Uterus (tissue), 2 donors: ENCODE results near the gene SRRM2.

ENCODE experiments used
- POLR2A ChIP-seq, 2 donors: fragments of 450-650 bp; IDR thresholded peaks; one replicate each; pipeline ENCODE4 v1.6.1; 2016; ENCODE audit warnings: antibody characterized with exemption in 2 of 2, mild to moderate bottlenecking in 1 of 2, moderate library complexity in 1 of 2
- TF ChIP-seq, protein P1 (sequence below), 4 experiments: fragments of 200-600 bp in 2 of 4; fragments of 450-650 bp in 2 of 4; sonication (generic) in 2 of 4; IDR thresholded peaks; one replicate each; pipeline ENCODE4 v1.5.1; 2016 to 2019; ENCODE audit warnings: antibody characterized with exemption in 4 of 4, mild to moderate bottlenecking in 2 of 4, moderate library complexity in 1 of 4

- TF ChIP-seq, protein P1, sequence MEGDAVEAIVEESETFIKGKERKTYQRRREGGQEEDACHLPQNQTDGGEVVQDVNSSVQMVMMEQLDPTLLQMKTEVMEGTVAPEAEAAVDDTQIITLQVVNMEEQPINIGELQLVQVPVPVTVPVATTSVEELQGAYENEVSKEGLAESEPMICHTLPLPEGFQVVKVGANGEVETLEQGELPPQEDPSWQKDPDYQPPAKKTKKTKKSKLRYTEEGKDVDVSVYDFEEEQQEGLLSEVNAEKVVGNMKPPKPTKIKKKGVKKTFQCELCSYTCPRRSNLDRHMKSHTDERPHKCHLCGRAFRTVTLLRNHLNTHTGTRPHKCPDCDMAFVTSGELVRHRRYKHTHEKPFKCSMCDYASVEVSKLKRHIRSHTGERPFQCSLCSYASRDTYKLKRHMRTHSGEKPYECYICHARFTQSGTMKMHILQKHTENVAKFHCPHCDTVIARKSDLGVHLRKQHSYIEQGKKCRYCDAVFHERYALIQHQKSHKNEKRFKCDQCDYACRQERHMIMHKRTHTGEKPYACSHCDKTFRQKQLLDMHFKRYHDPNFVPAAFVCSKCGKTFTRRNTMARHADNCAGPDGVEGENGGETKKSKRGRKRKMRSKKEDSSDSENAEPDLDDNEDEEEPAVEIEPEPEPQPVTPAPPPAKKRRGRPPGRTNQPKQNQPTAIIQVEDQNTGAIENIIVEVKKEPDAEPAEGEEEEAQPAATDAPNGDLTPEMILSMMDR (IDR thresholded peaks at IDR 0.05) = no peak
- no peak for TF ChIP-seq POLR2A (IDR thresholded peaks at IDR 0.05)
Measured at GRCh38 chr16:2816751-2817339, 64.4 kb downstream of the SRRM2 start, which contains the start of gene PRSS21.
